ENCODE results near the gene C2CD2. TPM values are rescaled to one million over a fixed set of nuclear protein-coding genes. Genes with fewer than 3 reads are reported as not detected.

The C2CD2 gene
- total and polyA plus RNA-seq, 2 donors (not counting 3 experiments of a cell fraction or from before 2014, with no cell fraction given) = 32.6 to 41.2 TPM

- no peak for TF ChIP-seq POLR2AphosphoS5 (IDR thresholded peaks at IDR 0.05; ENCODE audit: insufficient read depth, low read depth, low read length)
- no peak for TF ChIP-seq POLR2A (IDR thresholded peaks at IDR 0.05; ENCODE audit: low read depth, low read length)
- peak; percentile 33 to 38 for TF ChIP-seq CTCF (IDR thresholded peaks at IDR 0.05; ENCODE audit: extremely low read depth in 1 of 2, insufficient read depth in 1 of 2, low read depth in 1 of 2, low read length in 2 of 2)
- TF ChIP-seq MAX (IDR thresholded peaks at IDR 0.05; ENCODE audit: insufficient read depth, insufficient read length) = peak; percentile 17
- TF ChIP-seq EZH2 (IDR thresholded peaks at IDR 0.05; ENCODE audit: borderline replicate concordance, low read depth, low read length, severe bottlenecking) = no peak
- no TSS peak for BruUV-seq (replicated peaks)
- Histone ChIP-seq H3K27me3 (ENCODE audit: control insufficient read depth in 2 of 2, insufficient read depth in 2 of 2, low read length in 2 of 2) (no peaks in the 10 kb centered on the region), H4K20me1 (replicated peaks; ENCODE audit: control insufficient read depth, extremely low read depth, insufficient read depth, low read length) (no peaks in the 10 kb centered on the region), H3K4me1 (ENCODE audit: control insufficient read depth, extremely low read depth, insufficient read depth, low read length) (peaks cover 7% of the 10 kb centered on the region), H3K79me2 (ENCODE audit: control insufficient read depth, insufficient read depth, low read length) (no peaks in the 10 kb centered on the region), H3K36me3 (ENCODE audit: control insufficient read depth in 2 of 2, extremely low read depth in 1 of 2, insufficient read depth in 2 of 2, low read length in 2 of 2) (no peaks in the 10 kb centered on the region), H3K4me3 (replicated peaks in 1 of 3; ENCODE audit: insufficient read depth in 1 of 3, low read depth in 1 of 3, low read length in 3 of 3) (no peak overlapping the region), H3K9ac (replicated peaks; ENCODE audit: extremely low read depth, insufficient read depth, low read length) (no peak overlapping the region), H3K9me1 (replicated peaks; ENCODE audit: control insufficient read depth, extremely low read depth, insufficient read depth, low read length) (no peaks in the 10 kb centered on the region), H3K27ac (ENCODE audit: insufficient read depth, low read depth, low read length) (no peak overlapping the region), H3K4me2 (ENCODE audit: insufficient read depth, low read length) (no peak overlapping the region), H3K9me3 (replicated peaks; ENCODE audit: control insufficient read depth, insufficient read depth, low read length) (no peaks in the 10 kb centered on the region), H2AFZ (ENCODE audit: low read depth, low read length) (peak overlapping the region; percentile 10)
- DNase-seq (ENCODE audit: low read depth, low spot score) (peak; percentile 14), FAIRE-seq (peak; percentile 59)
- intact Hi-C loops (cut with micrococcal nuclease) (no loop called here), dilution Hi-C loops (cut with MboI; ENCODE audit: extremely low pct_ligation_motif_present, low sequenced_read_pairs) (no loop called here)
- CTCF ChIA-PET = interaction anchor here (0.8 to 1.4 kb wide), 2 partner anchors 133 to 139 kb away, joined by 3 to 4 read pairs; no protein-coding TSS in a partner anchor
- POLR2A ChIA-PET = no interaction called here
Observed at GRCh38 chr21:41973861-41974751, 20.3 kb upstream of the C2CD2 start.

Data from endothelial cell of umbilical vein (primary cell).